Lung (tissue), 12 donors: ENCODE data around the gene CCT6B. TPM values are rescaled to one million over a fixed set of nuclear protein-coding genes. Genes with fewer than 3 reads are reported as not detected.
A peak's percentile ranks its signal among the peaks of the same experiment; 100 is the strongest.

Source experiments
- ATAC-seq: fragments of 200-7000 bp; cut with Tn5 transposase; one replicate; pipeline ENCODE4 v1.9.1; 2020; ENCODE audit warnings: moderate number of reproducible peaks; ENCODE audit not compliant: insufficient read depth, low FRiP score
- DNase-seq, 3 donors: peaks; one replicate each; pipeline ENCODE4 v3.0.0-alpha.2; 2013 to 2017
- H3K27ac ChIP-seq, 2 donors: one replicate each; pipeline ENCODE4 v1.5.1; 2013; ENCODE audit warnings: mild to moderate bottlenecking in 2 of 2, moderate library complexity in 2 of 2, control low read depth in 1 of 2, inconsistent platforms in 1 of 2, low read depth in 1 of 2, low read length in 1 of 2
- H3K27me3 ChIP-seq, 3 donors: one replicate each; pipeline ENCODE4 v1.5.1; 2013; ENCODE audit warnings: low read length in 2 of 3; ENCODE audit not compliant: control insufficient read depth in 3 of 3, insufficient read depth in 3 of 3
- H3K36me3 ChIP-seq, 4 donors: one replicate each; pipeline ENCODE4 v1.5.1; 2013; ENCODE audit warnings: low read length in 4 of 4, mild to moderate bottlenecking in 1 of 4, moderate library complexity in 1 of 4; ENCODE audit not compliant: control insufficient read depth in 4 of 4, insufficient read depth in 4 of 4
- H3K4me1 ChIP-seq, 5 donors: one replicate each; pipeline ENCODE4 v1.5.1; 2013; ENCODE audit warnings: low read length in 5 of 5, mild to moderate bottlenecking in 2 of 5, moderate library complexity in 1 of 5; ENCODE audit not compliant: control insufficient read depth in 5 of 5, insufficient read depth in 5 of 5
- H3K4me3 ChIP-seq: one replicate; pipeline ENCODE4 v1.5.1; 2013; ENCODE audit warnings: mild to moderate bottlenecking, control low read depth, moderate library complexity
- H3K9ac ChIP-seq, 2 donors: one replicate each; pipeline ENCODE4 v1.5.1; 2013; ENCODE audit warnings: low read length in 2 of 2, control low read depth in 1 of 2; ENCODE audit not compliant: insufficient read depth in 1 of 2
- H3K9me3 ChIP-seq, 4 donors: one replicate each; pipeline ENCODE4 v1.5.1; 2013; ENCODE audit warnings: low read length in 3 of 4, mild to moderate bottlenecking in 1 of 4, moderate library complexity in 1 of 4; ENCODE audit not compliant: control insufficient read depth in 4 of 4, insufficient read depth in 3 of 4
- WGBS, 2 donors: extraction: QIAGEN DNeasy Blood & Tissue Kit; methylation state at CpG; one replicate each; pipeline ENCODE4 v1.1.7; 2013; 5-methylcytosine and 5-hydroxymethylcytosine counted together
- polyA plus RNA-seq, 2 donors: library from polyadenylated mRNA; stranded (reverse); fragments of 200-250 nt; gene quantifications; one replicate each; pipeline ENCODE4 v1.2.1, GENCODE V29; 2013
- total RNA-seq, 2 donors: library from RNA; depleted of rRNA in 1 of 2; stranded (reverse); fragments of >200 nt in 1 of 2; gene quantifications; one replicate each; pipeline ENCODE4 v1.2.1, GENCODE V29; 2014 to 2021
- TF ChIP-seq, protein P1 (sequence below): IDR thresholded peaks from 2 replicates; pipeline ENCODE4 v1.5.1; 2012; ENCODE audit warnings: mild to moderate bottlenecking; ENCODE audit errors: control extremely low read depth, extremely low read depth
- donor health status: control.
- donor health status: control.
- donor health status: Bipolar disorder and iron deficiency.
- donor health status: healthy.
- donor health status: DM: yes; HTN: yes; CAD: no.

CCT6B gene
- total and polyA plus RNA-seq, 4 donors: 0.95 to 3.6 (median 2.2) TPM

DNA sequence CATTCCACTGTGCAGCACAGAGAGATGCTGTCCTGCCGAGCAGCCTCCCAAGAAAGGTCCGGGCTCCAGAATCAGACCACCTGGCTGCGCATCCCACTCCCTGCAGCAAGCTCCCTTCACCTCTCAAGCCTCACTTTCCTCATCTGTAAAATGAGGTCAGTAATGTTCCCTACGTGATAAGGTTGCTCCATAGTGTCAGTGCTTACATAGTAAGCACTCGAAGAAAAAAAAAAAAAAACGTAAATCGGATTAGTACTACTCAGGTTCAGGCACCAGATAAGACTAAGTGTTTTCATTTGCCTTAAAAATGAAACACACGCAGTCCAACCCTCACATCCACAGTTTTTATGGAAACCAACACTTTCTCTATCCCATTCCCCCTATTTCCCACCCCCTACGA is 76.7 kb downstream of the CCT6B start:
- no peak overlapping the region for H3K9ac ChIP-seq
- 68 to 90% methylated on average over 9 of the region's 9 CpGs for WGBS, 2 donors
- no peaks in the 10 kb centered on the region for H3K4me1 ChIP-seq
- ATAC-seq (no peak), DNase-seq (no peak)
- peaks cover 0 to 21% (median 7%) of the 10 kb centered on the region in 3 donors for H3K27me3 ChIP-seq
- no peak overlapping the region for H3K4me3 ChIP-seq
- no peaks in the 10 kb centered on the region for H3K36me3 ChIP-seq
- TF ChIP-seq, protein P1, sequence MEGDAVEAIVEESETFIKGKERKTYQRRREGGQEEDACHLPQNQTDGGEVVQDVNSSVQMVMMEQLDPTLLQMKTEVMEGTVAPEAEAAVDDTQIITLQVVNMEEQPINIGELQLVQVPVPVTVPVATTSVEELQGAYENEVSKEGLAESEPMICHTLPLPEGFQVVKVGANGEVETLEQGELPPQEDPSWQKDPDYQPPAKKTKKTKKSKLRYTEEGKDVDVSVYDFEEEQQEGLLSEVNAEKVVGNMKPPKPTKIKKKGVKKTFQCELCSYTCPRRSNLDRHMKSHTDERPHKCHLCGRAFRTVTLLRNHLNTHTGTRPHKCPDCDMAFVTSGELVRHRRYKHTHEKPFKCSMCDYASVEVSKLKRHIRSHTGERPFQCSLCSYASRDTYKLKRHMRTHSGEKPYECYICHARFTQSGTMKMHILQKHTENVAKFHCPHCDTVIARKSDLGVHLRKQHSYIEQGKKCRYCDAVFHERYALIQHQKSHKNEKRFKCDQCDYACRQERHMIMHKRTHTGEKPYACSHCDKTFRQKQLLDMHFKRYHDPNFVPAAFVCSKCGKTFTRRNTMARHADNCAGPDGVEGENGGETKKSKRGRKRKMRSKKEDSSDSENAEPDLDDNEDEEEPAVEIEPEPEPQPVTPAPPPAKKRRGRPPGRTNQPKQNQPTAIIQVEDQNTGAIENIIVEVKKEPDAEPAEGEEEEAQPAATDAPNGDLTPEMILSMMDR: no peak
- H3K9me3 ChIP-seq: peaks cover 0 to 3% (median 0%) of the 10 kb centered on the region in 4 donors
- no peak overlapping the region for H3K27ac ChIP-seq

DNA sequence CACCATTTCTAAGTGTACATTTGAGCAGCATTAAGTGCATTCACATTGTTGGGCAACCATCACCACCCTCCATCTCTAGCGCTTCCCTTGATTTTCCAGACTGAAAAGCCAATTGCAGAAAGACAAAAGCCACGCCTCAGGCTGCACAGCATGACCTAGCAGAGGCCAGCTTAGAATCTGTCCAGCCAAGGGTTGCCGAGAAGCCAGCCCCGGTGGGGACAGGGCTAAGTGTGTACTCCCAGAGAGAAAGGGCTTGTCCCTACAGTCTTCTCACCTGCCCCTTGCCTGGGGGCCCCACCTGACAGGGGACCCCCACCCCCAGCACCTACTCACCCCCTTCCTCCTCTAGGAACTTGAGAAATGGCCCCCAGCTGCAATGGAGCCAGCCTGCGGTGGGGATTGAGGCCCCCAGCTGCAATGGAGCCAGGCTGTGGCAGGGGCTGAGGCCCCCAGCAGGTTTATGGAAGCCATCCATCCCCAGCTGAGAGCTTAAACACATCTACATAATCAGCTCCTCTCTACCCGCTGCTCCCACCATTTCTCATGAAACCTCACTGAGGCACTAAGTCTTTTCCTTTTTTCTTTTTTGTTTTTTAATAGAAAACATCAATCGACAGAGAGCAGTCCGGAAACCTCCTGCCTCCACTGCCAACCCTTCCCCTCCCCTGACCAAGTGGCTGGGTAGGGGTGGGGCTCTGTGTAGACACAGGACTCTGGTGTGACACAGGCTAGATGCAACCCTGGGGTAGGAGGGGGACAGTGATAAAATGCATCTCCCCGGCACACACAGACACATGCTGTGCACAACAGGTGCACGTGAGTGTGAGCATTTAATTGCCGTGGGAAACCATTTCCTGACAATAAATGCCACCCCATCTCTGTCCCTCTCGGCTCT is 77.9 kb downstream of the CCT6B start:
- Histone ChIP-seq H3K27ac (no peak overlapping the region), H3K9ac (no peak overlapping the region), H3K4me3 (no peak overlapping the region), H3K9me3 (peaks cover 0 to 5% (median 0%) of the 10 kb centered on the region in 4 donors), H3K4me1 (peaks cover 0 to 9% (median 0%) of the 10 kb centered on the region in 5 donors), H3K27me3 (peaks cover 0 to 21% (median 7%) of the 10 kb centered on the region in 3 donors), H3K36me3 (no peaks in the 10 kb centered on the region)
- 26 to 47% methylated on average over 12 of the region's 12 CpGs for WGBS, 2 donors
- ATAC-seq: no peak
- DNase-seq: no peak
- TF ChIP-seq, protein P1: no peak

DNA sequence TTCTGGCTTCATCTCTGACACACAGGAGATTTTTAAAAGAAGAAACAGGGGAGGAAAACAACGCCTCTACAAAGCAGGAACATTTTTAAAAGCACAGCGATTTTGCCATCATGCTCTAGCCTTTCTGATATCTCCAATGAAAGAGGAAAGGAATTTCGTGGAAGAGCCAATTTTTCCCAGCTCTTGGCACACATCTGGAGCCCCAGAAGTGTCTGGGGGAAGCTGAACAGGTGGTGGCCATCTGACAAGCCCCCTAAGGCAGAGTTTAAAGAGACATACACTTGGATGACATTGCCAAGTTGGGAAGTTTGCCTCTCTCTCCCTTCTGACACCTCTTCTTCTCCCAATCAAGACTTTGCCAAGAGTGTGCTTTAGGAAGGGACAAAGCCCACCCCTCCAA is 82.1 kb downstream of the CCT6B start:
- ATAC-seq: no peak
- DNase-seq: peak; percentile 56 to 71 (median 61)
- H3K9ac ChIP-seq: no peak overlapping the region
- TF ChIP-seq, protein P1: no peak
- peaks cover 0 to 2% (median 0%) of the 10 kb centered on the region in 3 donors for H3K27me3 ChIP-seq
- no peaks in the 10 kb centered on the region for H3K36me3 ChIP-seq
- WGBS, 2 donors: 47 to 58% methylated on average over 3 of the region's 3 CpGs
- peaks cover 0 to 6% (median 0%) of the 10 kb centered on the region in 4 donors for H3K9me3 ChIP-seq
- H3K4me1 ChIP-seq: peaks cover 0 to 11% (median 0%) of the 10 kb centered on the region in 5 donors
- no peak overlapping the region for H3K27ac ChIP-seq
- no peak overlapping the region for H3K4me3 ChIP-seq

Other genes with a start within 250 kb of the CCT6B start
- 10 to 100 TPM; 13.1 to 13.2 TPM for gene ZNF830, start 80 bp upstream of the CCT6B start, total RNA-seq
- gene ZNF830, start 80 bp upstream of the CCT6B start, polyA plus RNA-seq: 10 to 100 TPM in 1 of 2 donors, 1 to 10 TPM in 1; 7.8 to 10.5 TPM
- 10 to 100 TPM; 35.1 to 40.9 TPM for gene LIG3, start 19.1 kb upstream of the CCT6B start, total RNA-seq
- gene LIG3, start 19.1 kb upstream of the CCT6B start, polyA plus RNA-seq: 10 to 100 TPM in 1 of 2 donors, 1 to 10 TPM in 1; 6.2 to 17.1 TPM
- gene RFFL, start 102.2 kb upstream of the CCT6B start, total RNA-seq: 10 to 100 TPM; 18.4 to 38.1 TPM
- 10 to 100 TPM in 1 of 2 donors, 1 to 10 TPM in 1; 5.8 to 25.4 TPM for gene RFFL, start 102.2 kb upstream of the CCT6B start, polyA plus RNA-seq
- gene RAD51D, start 158.4 kb upstream of the CCT6B start, total RNA-seq: 10 to 100 TPM in 1 of 2 donors, 1 to 10 TPM in 1; 8.8 to 17.4 TPM
- 1 to 10 TPM; 5.0 to 8.9 TPM for gene RAD51D, start 158.4 kb upstream of the CCT6B start, polyA plus RNA-seq
- gene FNDC8, start 160.2 kb upstream of the CCT6B start, total RNA-seq: not detected
- gene FNDC8, start 160.2 kb upstream of the CCT6B start, polyA plus RNA-seq: not detected
- gene NLE1, start 180.8 kb upstream of the CCT6B start, total RNA-seq: 10 to 100 TPM in 1 of 2 donors, 1 to 10 TPM in 1; 7.7 to 15.2 TPM
- 10 to 100 TPM in 1 of 2 donors, 1 to 10 TPM in 1; 6.8 to 10.6 TPM for gene NLE1, start 180.8 kb upstream of the CCT6B start, polyA plus RNA-seq
- 1 to 10 TPM in 1 of 2 donors, under 1 TPM in 1; 0.43 to 1.6 TPM for gene UNC45B, start 186.4 kb upstream of the CCT6B start, total RNA-seq
- under 1 TPM; 0.06 to 0.16 TPM for gene UNC45B, start 186.4 kb upstream of the CCT6B start, polyA plus RNA-seq
- gene SLC35G3, start 232.9 kb upstream of the CCT6B start, total RNA-seq: not detected
- gene SLC35G3, start 232.9 kb upstream of the CCT6B start, polyA plus RNA-seq: under 1 TPM in 1 of 2 donors, not detected in 1; 0.04 TPM